Measurements from ENCODE around the gene NELL1.

Gene NELL1

GRCh38 chr11:21446939-21447590 is 777.7 kb downstream of the NELL1 start:
- no peak for DNase-seq

- no peak for DNase-seq
Measured at GRCh38 chr11:21447871-21448270, 778.5 kb downstream of the NELL1 start.

- DNase-seq = peak in 2 of 4 experiments; percentile 19 to 46
Measured at GRCh38 chr11:21456186-21456585, 786.8 kb downstream of the NELL1 start.

GRCh38 chr11:21460082-21460481 is 790.7 kb downstream of the NELL1 start:
- no peak for DNase-seq

GRCh38 chr11:21461701-21462100 is 792.3 kb downstream of the NELL1 start:
- DNase-seq = no peak

DNA sequence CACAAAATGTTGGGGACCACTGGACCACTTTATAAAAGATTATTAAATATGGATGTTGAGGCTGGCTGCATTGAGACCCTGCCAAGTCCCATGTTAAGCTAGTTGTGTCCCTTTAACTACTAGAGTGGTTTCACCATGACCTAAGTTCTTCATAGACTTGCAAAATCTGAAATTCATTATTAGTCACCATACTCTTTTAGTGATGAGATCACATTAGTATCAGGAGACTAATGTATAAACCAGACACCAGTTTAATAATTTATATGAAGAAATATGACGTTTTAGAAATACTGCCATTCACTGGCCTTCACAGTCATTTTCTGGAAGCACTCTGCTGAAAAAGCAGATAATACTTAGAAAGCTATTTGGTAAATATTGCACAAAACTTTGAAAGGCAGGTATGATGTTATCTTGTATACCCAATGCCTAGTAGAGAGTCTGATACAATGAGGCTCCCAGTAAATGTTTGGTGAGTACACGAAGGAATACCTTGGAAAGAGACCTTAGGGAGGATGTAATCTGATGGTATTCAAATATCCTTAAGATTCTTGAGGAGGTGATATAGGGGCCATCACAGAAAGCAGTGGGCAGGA is 795.3 kb downstream of the NELL1 start:
- DNase-seq = peak in 1 of 4 experiments; percentile 14

DNA sequence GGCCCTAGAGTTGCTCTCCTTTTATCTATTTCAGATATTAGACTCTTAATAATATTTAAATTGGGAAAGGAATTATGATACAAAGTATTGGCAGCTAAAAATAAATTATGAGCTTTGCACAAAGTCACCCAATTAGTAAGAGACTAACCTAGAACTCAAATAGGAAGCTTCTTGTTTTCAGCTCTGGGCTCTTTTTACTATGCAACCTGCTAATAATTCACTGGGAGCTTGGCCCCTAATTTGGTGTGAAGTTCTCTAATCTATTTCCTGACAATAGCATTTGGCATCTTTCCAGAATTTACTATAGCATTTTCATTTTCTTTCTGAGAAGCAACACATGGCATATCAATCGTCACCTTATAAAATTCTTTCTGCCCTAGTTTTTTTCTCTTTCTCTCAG is 795.8 kb downstream of the NELL1 start:
- DNase-seq = no peak

DNA sequence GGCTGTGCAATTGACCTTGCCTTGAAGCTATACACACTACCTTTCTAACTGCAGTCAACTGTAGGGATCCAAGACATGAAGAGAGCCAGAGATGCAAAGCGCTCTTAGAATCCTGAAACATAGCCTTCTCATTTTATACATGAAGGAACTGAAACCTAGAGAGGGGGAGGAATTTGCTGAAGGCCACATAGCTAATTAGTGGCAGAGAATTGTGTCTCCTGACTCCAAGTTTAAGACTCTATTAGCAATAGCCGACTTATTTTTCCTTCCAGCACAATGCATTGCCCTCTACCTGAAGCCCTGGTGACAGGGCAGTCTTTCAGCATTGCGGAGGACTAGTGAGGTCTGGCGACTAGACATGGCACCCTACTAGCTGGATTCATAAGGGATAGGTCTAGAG is 796.5 kb downstream of the NELL1 start:
- no peak for DNase-seq

DNA sequence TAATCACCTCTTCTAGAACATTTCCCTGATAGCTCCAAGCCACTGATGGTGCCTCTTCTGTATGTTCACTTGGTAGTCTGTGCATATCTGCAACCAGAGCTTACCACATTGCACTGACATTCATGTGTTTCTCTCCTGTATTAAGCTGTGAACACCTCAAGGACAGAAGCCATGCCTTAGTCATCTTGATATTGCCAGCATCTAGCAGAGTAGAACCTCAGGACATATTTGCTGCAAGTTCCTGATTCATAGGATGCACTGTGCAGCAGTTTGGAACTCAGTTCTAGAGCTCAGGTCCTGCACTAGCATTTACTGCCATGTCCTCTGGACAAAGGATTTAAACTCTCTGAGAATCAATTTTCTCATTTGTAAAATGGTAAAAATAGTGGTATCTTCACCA is 801.1 kb downstream of the NELL1 start:
- DNase-seq = no peak

- no peak for DNase-seq
Measured at GRCh38 chr11:21472261-21472660, 802.9 kb downstream of the NELL1 start.

DNA sequence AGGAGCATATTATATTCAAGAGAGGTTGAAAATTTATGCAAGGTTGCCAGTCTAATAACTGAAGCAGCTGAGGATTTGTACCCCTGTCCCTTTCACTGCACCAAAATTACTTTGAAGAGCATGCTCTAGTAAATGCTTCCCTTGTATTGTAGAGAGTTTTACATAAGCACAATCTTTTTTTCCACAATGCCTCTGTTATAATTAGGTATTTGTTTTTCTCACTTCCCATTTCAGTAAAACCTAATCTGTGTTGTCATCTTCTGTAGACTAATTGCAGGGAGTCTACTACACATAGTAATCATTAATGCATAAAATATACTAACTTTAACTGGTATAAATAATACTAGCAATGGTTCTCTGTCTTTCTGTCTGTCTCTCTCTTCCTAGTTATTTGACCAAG is 805.1 kb downstream of the NELL1 start:
- DNase-seq = no peak

GRCh38 chr11:21475276-21475675 is 805.9 kb downstream of the NELL1 start:
- no peak for DNase-seq

DNA sequence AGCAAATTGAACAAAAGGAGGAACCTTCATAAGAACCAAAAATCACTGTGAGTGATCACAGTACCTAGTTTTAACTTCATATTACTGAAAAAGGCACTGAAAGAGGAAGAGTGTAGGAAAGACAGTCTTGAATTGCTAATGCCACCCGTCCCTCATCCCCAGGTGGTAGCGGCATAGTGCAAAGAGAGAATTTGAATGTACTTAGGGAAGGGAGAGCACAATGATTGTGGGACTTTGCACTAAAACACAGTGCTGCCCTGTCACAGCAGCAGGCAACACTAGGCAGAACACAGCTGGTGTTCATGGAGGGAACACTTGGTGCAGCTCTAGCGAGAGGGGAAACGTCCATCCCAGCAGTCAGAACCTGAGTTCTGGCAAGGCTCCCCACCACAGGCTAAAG is 807.2 kb downstream of the NELL1 start:
- DNase-seq = no peak

- DNase-seq = no peak
Measured at GRCh38 chr11:21480240-21480639, 810.9 kb downstream of the NELL1 start.

- no peak for DNase-seq
Measured at GRCh38 chr11:21481255-21481654, 811.9 kb downstream of the NELL1 start.

DNA sequence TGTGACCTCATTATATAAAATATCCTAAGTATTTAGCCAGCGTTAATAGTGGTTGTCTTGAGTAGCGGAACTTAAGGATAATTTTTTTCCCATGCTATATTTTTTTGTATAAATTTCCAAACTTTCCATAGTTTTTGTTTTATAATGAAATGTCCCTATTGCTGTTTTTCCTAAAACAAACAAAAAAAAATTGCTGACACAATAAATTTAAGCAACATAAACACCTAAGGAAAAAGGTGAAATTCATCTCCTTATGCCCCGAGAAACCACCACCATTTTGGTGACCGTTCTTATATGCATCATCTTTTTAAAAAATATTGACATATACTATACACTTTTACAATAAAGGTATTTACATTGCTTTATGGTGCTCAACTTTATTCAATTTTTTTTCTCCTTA is 814.7 kb downstream of the NELL1 start:
- no peak for DNase-seq

DNA sequence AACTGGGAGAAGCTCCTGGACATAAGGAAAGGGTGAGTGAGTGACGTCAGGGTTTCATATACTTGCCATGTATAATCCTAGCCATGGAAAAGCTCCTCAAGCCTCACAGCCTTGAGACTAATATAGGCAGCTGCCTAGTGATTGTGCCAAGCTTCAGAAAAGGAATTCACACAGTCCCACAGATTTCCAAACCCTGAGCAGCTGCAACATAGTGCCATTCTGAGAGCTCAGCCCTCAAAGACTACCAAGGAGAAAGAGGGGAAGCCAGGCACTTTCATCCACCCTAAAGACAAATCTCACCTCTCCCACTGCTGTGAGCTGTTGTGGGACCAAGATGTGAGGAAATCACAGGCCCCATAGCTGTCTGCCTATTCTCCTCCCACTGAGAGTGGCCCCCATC is 815.6 kb downstream of the NELL1 start:
- no peak for DNase-seq

GRCh38 chr11:21485426-21485825 is 816.0 kb downstream of the NELL1 start:
- DNase-seq = no peak

- no peak for DNase-seq
Measured at GRCh38 chr11:21489416-21490115, 820.2 kb downstream of the NELL1 start.

DNA sequence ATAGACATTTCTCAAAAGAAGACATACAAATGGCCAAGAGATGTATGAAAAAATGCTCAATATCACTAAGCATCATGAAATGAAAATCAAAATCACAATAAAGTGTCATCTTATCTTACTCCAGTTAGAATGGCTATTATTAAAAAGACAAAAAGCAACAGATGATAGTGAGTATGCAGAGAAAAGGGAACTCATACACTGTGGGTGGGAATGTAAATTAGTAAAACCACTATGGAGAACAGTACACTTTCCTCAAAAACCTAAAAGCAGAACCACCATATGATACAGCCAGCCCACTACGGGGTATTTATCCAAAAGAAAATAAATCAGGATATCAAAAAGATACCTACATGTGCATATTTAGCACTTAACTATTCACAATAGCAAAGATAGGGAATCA is 823.5 kb downstream of the NELL1 start:
- peak; percentile 5 to 64 (median 32) for DNase-seq

GRCh38 chr11:21494946-21495345 is 825.6 kb downstream of the NELL1 start:
- DNase-seq = peak in 2 of 4 experiments; percentile 13 to 35

DNA sequence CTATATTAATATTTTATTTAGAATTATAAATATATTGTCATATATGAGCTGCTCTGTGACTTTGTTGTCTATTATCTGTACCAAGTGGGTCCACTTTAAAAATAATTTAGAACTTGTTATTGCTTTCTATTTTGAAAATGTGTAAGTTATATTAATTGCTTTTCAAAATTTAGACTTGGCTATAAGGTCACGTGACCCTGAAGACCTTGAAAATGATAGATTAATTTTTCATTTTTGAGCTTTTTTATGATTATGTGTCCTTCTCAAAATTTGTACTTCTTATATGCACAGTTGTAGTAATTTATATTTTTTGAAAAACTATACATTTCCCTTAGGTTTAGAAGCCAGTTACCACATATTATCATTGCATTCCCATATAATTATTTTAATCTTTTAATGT is 826.5 kb downstream of the NELL1 start:
- DNase-seq = no peak

DNA sequence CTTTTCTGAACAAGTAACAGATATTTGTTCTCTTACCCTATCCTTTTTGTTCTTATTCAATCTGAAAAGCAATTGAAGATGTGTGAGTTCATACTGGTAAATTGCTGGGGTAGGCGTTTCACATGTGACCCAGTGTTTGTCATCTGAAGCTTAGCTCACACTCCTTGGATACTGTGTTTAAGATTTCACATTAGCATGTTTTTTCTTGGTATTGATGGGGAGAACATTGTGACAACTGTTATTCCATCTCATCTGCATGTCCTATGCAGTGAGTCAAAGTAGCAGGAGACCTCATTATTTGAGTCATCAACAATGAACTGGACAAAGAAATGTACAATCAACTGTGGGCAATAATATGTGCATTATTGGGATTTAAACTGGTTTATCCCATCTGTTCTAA is 831.9 kb downstream of the NELL1 start:
- peak in 1 of 4 experiments; percentile 11 for DNase-seq

DNA sequence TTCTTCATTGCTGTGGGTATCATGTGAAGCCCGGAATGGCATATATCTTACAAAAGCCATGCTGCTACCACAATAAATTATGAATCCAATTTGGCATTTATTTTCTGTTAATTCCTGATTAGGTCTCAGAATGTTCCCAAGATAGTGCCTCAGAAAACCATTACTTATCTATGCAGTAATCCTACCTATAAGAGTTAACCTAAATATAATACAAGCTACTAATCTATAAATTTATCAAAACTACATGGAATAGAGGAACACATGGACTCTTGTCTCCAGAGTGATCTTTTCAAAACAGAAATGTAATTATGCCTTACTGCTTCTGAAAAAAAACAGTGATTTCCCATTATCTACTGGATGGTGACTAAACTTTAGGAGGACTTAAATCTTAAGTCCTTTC is 835.7 kb downstream of the NELL1 start:
- DNase-seq = no peak

Measured in suppressor macrophage (primary cell).